ENCODE data around the gene CHPF. TPM values are rescaled to one million over a fixed set of nuclear protein-coding genes. Genes with fewer than 3 reads are reported as not detected.

The CHPF gene
- total and polyA plus RNA-seq, 2 donors (not counting 1 experiment from before 2014, with no cell fraction given): 1.3 to 5.2 TPM

DNA sequence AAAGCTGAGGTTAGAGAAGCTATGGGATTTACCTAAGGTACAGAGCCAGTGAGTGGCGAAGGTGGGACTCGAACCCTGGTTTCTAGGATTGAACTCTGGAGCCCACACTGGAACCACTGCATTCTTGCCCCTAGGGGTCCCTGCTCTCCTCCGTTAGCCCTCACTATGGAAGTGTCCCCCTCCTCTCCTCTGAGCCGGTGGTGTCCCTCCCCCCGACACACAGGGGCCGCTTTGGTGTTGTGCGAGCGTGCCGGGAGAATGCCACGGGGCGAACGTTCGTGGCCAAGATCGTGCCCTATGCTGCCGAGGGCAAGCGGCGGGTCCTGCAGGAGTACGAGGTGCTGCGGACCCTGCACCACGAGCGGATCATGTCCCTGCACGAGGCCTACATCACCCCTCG is 53.4 kb downstream of the CHPF start:
- TF ChIP-seq, protein P1, sequence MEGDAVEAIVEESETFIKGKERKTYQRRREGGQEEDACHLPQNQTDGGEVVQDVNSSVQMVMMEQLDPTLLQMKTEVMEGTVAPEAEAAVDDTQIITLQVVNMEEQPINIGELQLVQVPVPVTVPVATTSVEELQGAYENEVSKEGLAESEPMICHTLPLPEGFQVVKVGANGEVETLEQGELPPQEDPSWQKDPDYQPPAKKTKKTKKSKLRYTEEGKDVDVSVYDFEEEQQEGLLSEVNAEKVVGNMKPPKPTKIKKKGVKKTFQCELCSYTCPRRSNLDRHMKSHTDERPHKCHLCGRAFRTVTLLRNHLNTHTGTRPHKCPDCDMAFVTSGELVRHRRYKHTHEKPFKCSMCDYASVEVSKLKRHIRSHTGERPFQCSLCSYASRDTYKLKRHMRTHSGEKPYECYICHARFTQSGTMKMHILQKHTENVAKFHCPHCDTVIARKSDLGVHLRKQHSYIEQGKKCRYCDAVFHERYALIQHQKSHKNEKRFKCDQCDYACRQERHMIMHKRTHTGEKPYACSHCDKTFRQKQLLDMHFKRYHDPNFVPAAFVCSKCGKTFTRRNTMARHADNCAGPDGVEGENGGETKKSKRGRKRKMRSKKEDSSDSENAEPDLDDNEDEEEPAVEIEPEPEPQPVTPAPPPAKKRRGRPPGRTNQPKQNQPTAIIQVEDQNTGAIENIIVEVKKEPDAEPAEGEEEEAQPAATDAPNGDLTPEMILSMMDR (IDR thresholded peaks at IDR 0.05): no peak
- TF ChIP-seq EZH2 (IDR thresholded peaks at IDR 0.05; ENCODE audit: borderline replicate concordance, insufficient read depth, low read depth, low read length, poor library complexity, severe bottlenecking): no peak
- Histone ChIP-seq H3K36me3 (replicated peaks in 1 of 2; ENCODE audit: control extremely low read depth in 1 of 2, control insufficient read depth in 1 of 2, extremely low read depth in 1 of 2, insufficient read depth in 2 of 2, low read length in 1 of 2) (no peaks in the 10 kb centered on the region), H3K4me3 (ENCODE audit: control extremely low read depth in 1 of 5, extremely low read depth in 1 of 5, insufficient read depth in 1 of 5, low read depth in 2 of 5, low read length in 4 of 5) (no peak overlapping the region), H4K20me1 (ENCODE audit: control insufficient read depth, insufficient read depth, low read length, poor library complexity, severe bottlenecking) (no peaks in the 10 kb centered on the region), H3K9me3 (ENCODE audit: control extremely low read depth in 1 of 3, control insufficient read depth in 2 of 3, insufficient read depth in 1 of 3, low read length in 2 of 3) (no peaks in the 10 kb centered on the region), H2AFZ (ENCODE audit: insufficient read depth, low read depth, low read length, poor library complexity, severe bottlenecking) (no peak overlapping the region), H3K4me2 (replicated peaks; ENCODE audit: low read depth, low read length, poor library complexity, severe bottlenecking) (no peak overlapping the region), H3K79me2 (ENCODE audit: control insufficient read depth, insufficient read depth, low read length) (no peaks in the 10 kb centered on the region), H3K27ac (ENCODE audit: low read length in 2 of 2) (no peak overlapping the region), H3K4me1 (ENCODE audit: control insufficient read depth in 2 of 2, insufficient read depth in 2 of 2, low read length in 2 of 2) (peaks cover 0 to 1% of the 10 kb centered on the region in 2 donors), H3K9ac (ENCODE audit: low read length) (no peak overlapping the region), H3K27me3 (replicated peaks in 1 of 4; ENCODE audit: control extremely low read depth in 1 of 4, control insufficient read depth in 3 of 4, insufficient read depth in 4 of 4, low read length in 3 of 4) (peaks cover 0 to 60% (median 26%) of the 10 kb centered on the region in 4 experiments)
- no peaks in the 10 kb centered on the region for H3K9me3 Mint-ChIP-seq (ENCODE audit: insufficient read depth)
- WGBS (ENCODE audit: insufficient coverage): 87% methylated on average over 22 of the region's 23 CpGs
- no peak overlapping the region for H3K27ac Mint-ChIP-seq
- intact Hi-C loops (cut with micrococcal nuclease): no loop called here
- H3K4me1 Mint-ChIP-seq: peaks cover 3% of the 10 kb centered on the region
- peaks cover 57% of the 10 kb centered on the region for H3K27me3 Mint-ChIP-seq
- no peak overlapping the region for H3K4me3 Mint-ChIP-seq
- no peak for ATAC-seq (ENCODE audit: low read depth)
- ChIA-PET POLR2A (no interaction called here), CTCF (interaction anchor here (2.1 kb wide), 1 partner anchor 20 kb away, joined by 5 read pairs; no protein-coding TSS in a partner anchor)
- no peak for DNase-seq

DNA sequence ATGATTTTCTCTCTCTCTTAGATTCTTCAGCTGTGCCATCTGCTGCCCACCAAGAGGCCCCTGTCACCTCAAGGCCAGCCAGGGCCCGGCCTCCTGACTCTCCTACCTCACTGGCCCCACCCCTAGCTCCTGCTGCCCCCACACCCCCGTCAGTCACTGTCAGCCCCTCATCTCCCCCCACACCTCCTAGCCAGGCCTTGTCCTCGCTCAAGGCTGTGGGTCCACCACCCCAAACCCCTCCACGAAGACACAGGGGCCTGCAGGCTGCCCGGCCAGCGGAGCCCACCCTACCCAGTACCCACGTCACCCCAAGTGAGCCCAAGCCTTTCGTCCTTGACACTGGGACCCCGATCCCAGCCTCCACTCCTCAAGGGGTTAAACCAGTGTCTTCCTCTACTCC is 54.3 kb downstream of the CHPF start:
- CTCF ChIA-PET: no interaction called here
- peaks cover 51% of the 10 kb centered on the region for H3K27me3 Mint-ChIP-seq
- Histone ChIP-seq H3K4me3 (ENCODE audit: control extremely low read depth in 1 of 5, extremely low read depth in 1 of 5, insufficient read depth in 1 of 5, low read depth in 2 of 5, low read length in 4 of 5) (no peak overlapping the region), H3K4me2 (replicated peaks; ENCODE audit: low read depth, low read length, poor library complexity, severe bottlenecking) (no peak overlapping the region), H3K4me1 (ENCODE audit: control insufficient read depth in 2 of 2, insufficient read depth in 2 of 2, low read length in 2 of 2) (peaks cover 0 to 8% of the 10 kb centered on the region in 2 donors), H3K27ac (ENCODE audit: low read length in 2 of 2) (no peak overlapping the region), H2AFZ (ENCODE audit: insufficient read depth, low read depth, low read length, poor library complexity, severe bottlenecking) (no peak overlapping the region), H4K20me1 (ENCODE audit: control insufficient read depth, insufficient read depth, low read length, poor library complexity, severe bottlenecking) (no peaks in the 10 kb centered on the region), H3K9me3 (ENCODE audit: control extremely low read depth in 1 of 3, control insufficient read depth in 2 of 3, insufficient read depth in 1 of 3, low read length in 2 of 3) (no peaks in the 10 kb centered on the region), H3K9ac (ENCODE audit: low read length) (no peak overlapping the region), H3K27me3 (replicated peaks in 1 of 4; ENCODE audit: control extremely low read depth in 1 of 4, control insufficient read depth in 3 of 4, insufficient read depth in 4 of 4, low read length in 3 of 4) (peaks cover 0 to 59% (median 22%) of the 10 kb centered on the region in 4 experiments), H3K36me3 (replicated peaks in 1 of 2; ENCODE audit: control extremely low read depth in 1 of 2, control insufficient read depth in 1 of 2, extremely low read depth in 1 of 2, insufficient read depth in 2 of 2, low read length in 1 of 2) (no peaks in the 10 kb centered on the region), H3K79me2 (ENCODE audit: control insufficient read depth, insufficient read depth, low read length) (no peaks in the 10 kb centered on the region)
- TF ChIP-seq, protein P1 (IDR thresholded peaks at IDR 0.05): no peak
- no peak for TF ChIP-seq EZH2 (IDR thresholded peaks at IDR 0.05; ENCODE audit: borderline replicate concordance, insufficient read depth, low read depth, low read length, poor library complexity, severe bottlenecking)
- DNase-seq (no peak), ATAC-seq (ENCODE audit: low read depth) (no peak)
- no peak overlapping the region for H3K27ac Mint-ChIP-seq
- POLR2A ChIA-PET: no interaction called here
- no peak overlapping the region for H3K4me3 Mint-ChIP-seq
- 68% methylated on average over 6 of the region's 9 CpGs for WGBS (ENCODE audit: insufficient coverage)
- H3K4me1 Mint-ChIP-seq: peaks cover 5% of the 10 kb centered on the region
- intact Hi-C loops (cut with micrococcal nuclease): no loop called here
- H3K9me3 Mint-ChIP-seq (ENCODE audit: insufficient read depth): no peaks in the 10 kb centered on the region

Small RNA genes within 50 kb of the gene (small RNA-seq; reads per million reads assigned to genes)
- gene MIR3132 (ENCODE audit: insufficient read length, low read depth, low replicate concordance): not detected
- gene RN7SKP213 (ENCODE audit: insufficient read length, low read depth, low replicate concordance): not detected

Other genes starting within 250 kb of the CHPF start
- gene PTPRN, start 234.4 kb downstream of the CHPF start, total RNA-seq: not detected in 2 replicates
- 0.04 and 0.09 TPM in 2 replicates for gene PTPRN, start 234.4 kb downstream of the CHPF start, polyA plus RNA-seq
- not detected in 2 replicates for gene RESP18, start 211.1 kb downstream of the CHPF start, total RNA-seq
- gene RESP18, start 211.1 kb downstream of the CHPF start, polyA plus RNA-seq: not detected in 2 replicates
- 91.1 and 91.7 TPM in 2 replicates for gene DNPEP, start 155.9 kb downstream of the CHPF start, total RNA-seq
- 82.6 and 97.4 TPM in 2 replicates for gene DNPEP, start 155.9 kb downstream of the CHPF start, polyA plus RNA-seq
- not detected in 2 replicates for gene DES, start 125.4 kb downstream of the CHPF start, total RNA-seq
- gene DES, start 125.4 kb downstream of the CHPF start, polyA plus RNA-seq: not detected in 2 replicates
- 0.10 and 0.74 TPM in 2 replicates for gene SPEG, start 109.0 kb downstream of the CHPF start, total RNA-seq
- gene SPEG, start 109.0 kb downstream of the CHPF start, polyA plus RNA-seq: 0.03 and 0.95 TPM in 2 replicates
- gene GMPPA, start 44.9 kb downstream of the CHPF start, total RNA-seq: 27.8 and 32.0 TPM in 2 replicates
- gene GMPPA, start 44.9 kb downstream of the CHPF start, polyA plus RNA-seq: 67.9 and 68.8 TPM in 2 replicates
- not detected in 2 replicates for gene ASIC4, start 29.3 kb downstream of the CHPF start, total RNA-seq
- gene ASIC4, start 29.3 kb downstream of the CHPF start, polyA plus RNA-seq: 0.03 TPM in 1 of 2 replicates, not detected in the other
- 0.39 TPM in 1 of 2 replicates, not detected in the other for gene TMEM198, start 219 bp upstream of the CHPF start, total RNA-seq
- gene TMEM198, start 219 bp upstream of the CHPF start, polyA plus RNA-seq: 1.1 and 2.3 TPM in 2 replicates
- not detected in 2 replicates for gene OBSL1, start 27.7 kb upstream of the CHPF start, total RNA-seq
- gene OBSL1, start 27.7 kb upstream of the CHPF start, polyA plus RNA-seq: 0.12 TPM in 1 of 2 replicates, not detected in the other
- gene INHA, start 28.5 kb upstream of the CHPF start, total RNA-seq: not detected in 2 replicates
- gene INHA, start 28.5 kb upstream of the CHPF start, polyA plus RNA-seq: not detected in 2 replicates
- 55.6 and 60.8 TPM in 2 replicates for gene STK11IP, start 54.0 kb upstream of the CHPF start, total RNA-seq
- 46.8 and 60.3 TPM in 2 replicates for gene STK11IP, start 54.0 kb upstream of the CHPF start, polyA plus RNA-seq
- gene SLC4A3, start 83.8 kb upstream of the CHPF start, total RNA-seq: not detected in 2 replicates
- 0.04 and 0.16 TPM in 2 replicates for gene SLC4A3, start 83.8 kb upstream of the CHPF start, polyA plus RNA-seq

Measured in B cell (primary cell).